ENCODE data around the gene ARHGAP28.

ARHGAP28 gene

GRCh38 chr18:6764382-6764781, 34.9 kb downstream of the ARHGAP28 start:
- Histone ChIP-seq H3K4me3 (ENCODE audit: low read length) (no peak overlapping the region), H3K4me1 (ENCODE audit: control insufficient read depth, low read length) (no peaks in the 10 kb centered on the region), H3K36me3 (ENCODE audit: control insufficient read depth, low read length) (no peaks in the 10 kb centered on the region), H3K79me2 (ENCODE audit: control insufficient read depth, low read length) (no peaks in the 10 kb centered on the region), H4K20me1 (ENCODE audit: control insufficient read depth, insufficient read depth, low read depth, low read length) (no peaks in the 10 kb centered on the region), H3K27ac (ENCODE audit: low read depth, low read length) (no peak overlapping the region), H3K4me2 (ENCODE audit: low read length) (no peak overlapping the region), H3K9me2 (replicated peaks; ENCODE audit: control insufficient read depth, low read length) (no peaks in the 10 kb centered on the region), H3K9me3 (ENCODE audit: control insufficient read depth, insufficient read depth, low read length) (no peaks in the 10 kb centered on the region), H3F3A (ENCODE audit: control insufficient read depth, insufficient read depth) (no peaks in the 10 kb centered on the region), H3K27me3 (ENCODE audit: control insufficient read depth, low read length) (no peaks in the 10 kb centered on the region)
- no peak for TF ChIP-seq CTCF (IDR thresholded peaks at IDR 0.05; ENCODE audit: low read depth, low read length, poor library complexity, severe bottlenecking)
- no peak for TF ChIP-seq EZH2phosphoT487 (IDR thresholded peaks at IDR 0.05; ENCODE audit: borderline replicate concordance, low read length)

- Histone ChIP-seq H4K20me1 (ENCODE audit: control insufficient read depth, insufficient read depth, low read depth, low read length) (no peaks in the 10 kb centered on the region), H3K36me3 (ENCODE audit: control insufficient read depth, low read length) (no peaks in the 10 kb centered on the region), H3K9me3 (ENCODE audit: control insufficient read depth, insufficient read depth, low read length) (no peaks in the 10 kb centered on the region), H3F3A (ENCODE audit: control insufficient read depth, insufficient read depth) (no peaks in the 10 kb centered on the region), H3K27ac (ENCODE audit: low read depth, low read length) (no peak overlapping the region), H3K4me2 (ENCODE audit: low read length) (no peak overlapping the region), H3K4me3 (ENCODE audit: low read length) (no peak overlapping the region), H3K9me2 (replicated peaks; ENCODE audit: control insufficient read depth, low read length) (no peaks in the 10 kb centered on the region), H3K27me3 (ENCODE audit: control insufficient read depth, low read length) (no peaks in the 10 kb centered on the region), H3K4me1 (ENCODE audit: control insufficient read depth, low read length) (no peaks in the 10 kb centered on the region), H3K79me2 (ENCODE audit: control insufficient read depth, low read length) (no peaks in the 10 kb centered on the region)
- TF ChIP-seq CTCF (IDR thresholded peaks at IDR 0.05; ENCODE audit: low read depth, low read length, poor library complexity, severe bottlenecking) = no peak
- TF ChIP-seq EZH2phosphoT487 (IDR thresholded peaks at IDR 0.05; ENCODE audit: borderline replicate concordance, low read length) = no peak
Observed at GRCh38 chr18:6773777-6774176, 44.3 kb downstream of the ARHGAP28 start.

GRCh38 chr18:6775237-6775636, 45.7 kb downstream of the ARHGAP28 start:
- Histone ChIP-seq H3F3A (ENCODE audit: control insufficient read depth, insufficient read depth) (no peaks in the 10 kb centered on the region), H3K36me3 (ENCODE audit: control insufficient read depth, low read length) (no peaks in the 10 kb centered on the region), H3K79me2 (ENCODE audit: control insufficient read depth, low read length) (no peaks in the 10 kb centered on the region), H3K4me2 (ENCODE audit: low read length) (no peak overlapping the region), H3K27me3 (ENCODE audit: control insufficient read depth, low read length) (no peaks in the 10 kb centered on the region), H3K27ac (ENCODE audit: low read depth, low read length) (no peak overlapping the region), H3K9me2 (replicated peaks; ENCODE audit: control insufficient read depth, low read length) (no peaks in the 10 kb centered on the region), H3K4me1 (ENCODE audit: control insufficient read depth, low read length) (no peaks in the 10 kb centered on the region), H3K4me3 (ENCODE audit: low read length) (no peak overlapping the region), H4K20me1 (ENCODE audit: control insufficient read depth, insufficient read depth, low read depth, low read length) (no peaks in the 10 kb centered on the region), H3K9me3 (ENCODE audit: control insufficient read depth, insufficient read depth, low read length) (no peaks in the 10 kb centered on the region; the same call in 1 of the 2 replicates)
- TF ChIP-seq EZH2phosphoT487 (IDR thresholded peaks at IDR 0.05; ENCODE audit: borderline replicate concordance, low read length) (no peak), CTCF (IDR thresholded peaks at IDR 0.05; ENCODE audit: low read depth, low read length, poor library complexity, severe bottlenecking) (no peak)

- Histone ChIP-seq H3K4me1 (ENCODE audit: control insufficient read depth, low read length) (no peaks in the 10 kb centered on the region), H3K9me2 (replicated peaks; ENCODE audit: control insufficient read depth, low read length) (no peaks in the 10 kb centered on the region), H3K79me2 (ENCODE audit: control insufficient read depth, low read length) (no peaks in the 10 kb centered on the region), H3K27ac (ENCODE audit: low read depth, low read length) (no peak overlapping the region), H3K27me3 (ENCODE audit: control insufficient read depth, low read length) (no peaks in the 10 kb centered on the region), H3K9me3 (ENCODE audit: control insufficient read depth, insufficient read depth, low read length) (no peaks in the 10 kb centered on the region; the same call in 1 of the 2 replicates), H3K36me3 (ENCODE audit: control insufficient read depth, low read length) (no peaks in the 10 kb centered on the region), H3K4me3 (ENCODE audit: low read length) (no peak overlapping the region), H3F3A (ENCODE audit: control insufficient read depth, insufficient read depth) (no peaks in the 10 kb centered on the region), H3K4me2 (ENCODE audit: low read length) (no peak overlapping the region), H4K20me1 (ENCODE audit: control insufficient read depth, insufficient read depth, low read depth, low read length) (no peaks in the 10 kb centered on the region)
- TF ChIP-seq EZH2phosphoT487 (IDR thresholded peaks at IDR 0.05; ENCODE audit: borderline replicate concordance, low read length) (no peak), CTCF (IDR thresholded peaks at IDR 0.05; ENCODE audit: low read depth, low read length, poor library complexity, severe bottlenecking) (no peak)
Observed at GRCh38 chr18:6775702-6776101, 46.2 kb downstream of the ARHGAP28 start.
